ENCODE measurements around the gene RAB8B. TPM values are rescaled to one million over a fixed set of nuclear protein-coding genes. Genes with fewer than 3 reads are reported as not detected.

RAB8B gene
- total and polyA plus RNA-seq, 9 of the 15 experiments (the other 6 are each of a cell fraction or from before 2014, with no cell fraction given): 7.8 to 32.1 (median 24.2) TPM

DNA sequence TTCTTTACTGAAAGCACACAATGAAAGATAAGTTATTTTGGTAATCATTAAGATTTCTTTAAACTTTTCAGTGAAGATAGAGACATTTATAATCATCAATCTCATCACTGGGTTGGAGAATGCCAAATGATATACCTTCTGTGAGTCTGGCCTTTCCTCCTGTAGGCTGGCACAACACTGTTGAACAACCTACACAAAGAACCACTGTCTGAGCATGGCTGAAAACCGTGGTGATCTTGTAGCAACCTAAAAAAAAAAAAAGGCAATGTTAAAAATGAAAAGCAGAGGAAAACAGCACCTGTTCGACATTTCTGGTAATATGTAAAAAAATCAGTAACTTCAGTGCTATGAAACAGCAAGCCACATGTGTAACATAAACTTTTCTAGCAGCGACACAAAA lies 33.9 kb upstream of the RAB8B start:
- DNase-seq (ENCODE audit: extremely low read depth in 1 of 4, low spot score in 3 of 4) (no peak), FAIRE-seq (no peak), ATAC-seq (no peak)
- TF ChIP-seq ELF1 (tag; IDR thresholded peaks at IDR 0.05) (no peak), NEUROD1 (IDR thresholded peaks at IDR 0.05; ENCODE audit: borderline replicate concordance, low read depth, low read length, partially characterized antibody) (no peak), SMAD2 (IDR thresholded peaks at IDR 0.05; ENCODE audit: low read depth, low read length) (no peak), ZBTB17 (CRISPR knock-in tag; IDR thresholded peaks at IDR 0.05) (no peak), ARNT (IDR thresholded peaks at IDR 0.05) (no peak), SRF (CRISPR knock-in tag; IDR thresholded peaks at IDR 0.05) (no peak)
- H3K4me3 ChIP-seq: no peak overlapping the region
- intact Hi-C loops (cut with micrococcal nuclease) (loop anchor here (5.0 kb wide), 2 partner anchors 37 to 43 kb away; no protein-coding TSS in a partner anchor), in situ Hi-C loops (cut with MboI) (no loop called here)
- BruUV-seq (replicated peaks): no TSS peak
- ChIA-PET CTCF (ENCODE audit: low intra/inter-chr PET ratio) (interaction anchor here (0.5 kb wide), 1 partner anchor 131 kb away, joined by 3 read pairs; no protein-coding TSS in a partner anchor), POLR2A (interaction anchor here (1.0 to 1.7 kb wide), 5 partner anchors 8 to 136 kb away, joined by 3 to 6 read pairs (median 5); no protein-coding TSS in a partner anchor)
- peaks cover 22% of the 10 kb centered on the region for H3K79me2 ChIP-seq (ENCODE audit: control insufficient read depth, insufficient read depth, low read length)
- no peak overlapping the region for H2AFZ ChIP-seq (ENCODE audit: low read depth, low read length)
- no peaks in the 10 kb centered on the region for H3K27me3 ChIP-seq (ENCODE audit: control insufficient read depth in 2 of 2, insufficient read depth in 2 of 2, low read length in 2 of 2)
- no peaks in the 10 kb centered on the region for H4K20me1 ChIP-seq (replicated peaks; ENCODE audit: control insufficient read depth, insufficient read depth, low read length)
- no peaks in the 10 kb centered on the region for H3K9me3 ChIP-seq (replicated peaks; ENCODE audit: control insufficient read depth, insufficient read depth, low read depth, low read length)
- peak overlapping the region; percentile 39; the same call in 2 of the 3 replicates for H3K27ac ChIP-seq (ENCODE audit: extremely low read depth, low read depth, low read length)
- peak overlapping the region; percentile 53 for H3K4me2 ChIP-seq (ENCODE audit: insufficient read depth, low read length)
- peaks cover 26% of the 10 kb centered on the region; the same call in 2 of the 3 replicates for H3K36me3 ChIP-seq (ENCODE audit: control insufficient read depth, insufficient read depth, low read length)
- peaks cover 4 to 12% of the 10 kb centered on the region in 2 experiments; a peak in 3 of 5 replicates for H3K4me1 ChIP-seq (replicated peaks in 1 of 2; ENCODE audit: control insufficient read depth in 2 of 2, insufficient read depth in 2 of 2, low read length in 2 of 2)
- WGBS (ENCODE audit: insufficient coverage, low coverage, missing lambda C conversion rate): 17% methylated on average over 3 of the region's 3 CpGs
- peak overlapping the region in 1 of 2 experiments; percentile 81; a peak in 2 of 4 replicates for H3K9ac ChIP-seq (ENCODE audit: insufficient read depth in 1 of 2, low read depth in 2 of 2, low read length in 2 of 2)
- H3K9me1 ChIP-seq (ENCODE audit: control insufficient read depth, insufficient read depth, low read length): no peaks in the 10 kb centered on the region
